GM18907 (cell line): ENCODE results near the gene OCSTAMP.

Experiments
- ATAC-seq: cut with Tn5 transposase; IDR thresholded peaks from one replicate; pipeline ENCODE4 v1.9.1; 2021; ENCODE audit warnings: mild to moderate bottlenecking, moderate library complexity; ENCODE audit not compliant: unreplicated experiment

OCSTAMP gene, protein sequence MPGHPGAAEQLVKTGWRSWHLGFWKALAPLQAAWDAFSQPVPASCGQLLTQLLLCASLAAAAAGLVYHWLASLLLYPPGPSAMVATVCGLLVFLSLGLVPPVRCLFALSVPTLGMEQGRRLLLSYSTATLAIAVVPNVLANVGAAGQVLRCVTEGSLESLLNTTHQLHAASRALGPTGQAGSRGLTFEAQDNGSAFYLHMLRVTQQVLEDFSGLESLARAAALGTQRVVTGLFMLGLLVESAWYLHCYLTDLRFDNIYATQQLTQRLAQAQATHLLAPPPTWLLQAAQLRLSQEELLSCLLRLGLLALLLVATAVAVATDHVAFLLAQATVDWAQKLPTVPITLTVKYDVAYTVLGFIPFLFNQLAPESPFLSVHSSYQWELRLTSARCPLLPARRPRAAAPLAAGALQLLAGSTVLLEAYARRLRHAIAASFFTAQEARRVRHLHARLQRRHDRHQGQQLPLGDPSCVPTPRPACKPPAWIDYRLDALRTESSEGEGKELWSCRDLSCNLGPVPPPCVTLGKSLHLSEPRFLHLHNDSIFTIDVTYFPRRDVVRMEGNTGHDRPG

DNA sequence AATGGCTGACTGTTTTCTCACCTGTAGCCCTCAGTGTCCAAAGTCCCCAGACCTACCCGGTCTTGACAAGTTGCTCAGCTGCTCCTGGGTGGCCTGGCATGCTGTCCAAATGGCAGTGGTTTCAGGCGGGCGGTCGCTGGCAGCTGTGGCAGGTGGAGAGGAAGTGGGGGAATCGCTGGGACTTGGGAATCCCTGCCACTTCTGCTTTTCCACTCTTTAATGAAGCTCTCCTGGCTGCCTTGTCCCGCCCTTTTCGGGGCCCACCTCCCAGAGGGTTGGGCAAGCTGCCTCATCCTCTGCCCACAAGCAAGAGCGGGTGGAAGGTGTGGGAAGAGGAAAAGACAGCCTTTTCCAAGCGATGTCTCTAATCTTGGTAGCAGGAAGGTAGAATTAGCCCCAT, at the start of gene OCSTAMP:
TSS of gene OCSTAMP (minus strand) at position 194 of the 400 bp plus-strand sequence. CDS start at position 100, 94 bp downstream.
- ATAC-seq, result no peak

DNA sequence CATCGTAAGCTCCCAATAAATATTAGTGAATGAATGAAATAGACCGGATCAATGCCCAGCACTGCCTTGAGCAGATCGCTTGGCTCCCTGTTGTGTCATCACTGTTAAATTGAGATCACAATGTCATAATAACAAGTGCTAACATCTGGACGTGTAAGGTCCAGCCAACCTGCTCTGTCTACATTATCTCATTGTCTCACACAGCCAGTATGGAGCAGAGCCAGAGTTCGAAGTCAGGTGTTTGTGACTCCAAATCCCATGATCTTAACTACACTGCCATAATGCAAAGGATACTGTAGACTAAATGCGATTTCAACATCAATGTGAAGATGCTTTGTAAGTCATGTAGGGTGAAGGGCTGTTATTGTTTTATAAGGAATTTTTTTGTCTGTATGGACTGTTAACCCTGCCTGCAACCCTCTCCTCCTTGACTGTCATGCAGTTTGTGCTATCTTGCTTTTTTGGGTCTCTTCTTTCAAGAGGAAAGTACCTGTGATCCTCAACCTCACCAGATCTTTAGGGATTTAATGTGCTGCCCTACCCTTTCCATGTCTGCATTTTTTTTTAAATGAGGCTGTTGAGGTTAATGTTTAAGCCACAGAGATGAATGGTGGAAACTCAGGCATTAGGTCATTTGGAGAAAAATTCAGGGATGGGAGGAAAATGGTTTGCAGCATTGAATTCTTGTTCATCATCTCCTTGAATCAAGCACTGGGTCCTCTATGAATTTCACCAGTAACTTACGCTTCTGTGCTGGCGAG, 49.0 kb upstream of the OCSTAMP start:
- ATAC-seq, result no peak

DNA sequence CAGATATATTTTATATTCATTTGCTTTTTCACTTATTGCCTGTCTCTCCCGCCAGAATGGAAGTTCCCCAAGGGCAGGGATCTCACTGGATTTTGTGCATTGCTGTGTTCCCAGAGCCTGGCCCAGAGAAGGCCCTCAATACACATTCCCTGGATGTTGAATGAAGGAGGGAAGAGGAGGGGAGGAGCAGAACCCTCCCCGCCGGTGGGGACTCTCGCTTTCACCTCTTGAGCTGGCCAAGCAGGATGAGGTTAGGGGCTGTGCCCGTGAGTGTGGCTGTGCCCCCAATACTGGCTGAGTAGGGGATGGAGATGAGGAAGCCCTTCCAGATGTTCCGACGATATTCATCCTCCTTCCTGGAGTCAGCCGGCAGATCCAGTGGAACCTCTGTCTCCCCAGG, 45.5 kb upstream of the OCSTAMP start:
- ATAC-seq, result no peak

DNA sequence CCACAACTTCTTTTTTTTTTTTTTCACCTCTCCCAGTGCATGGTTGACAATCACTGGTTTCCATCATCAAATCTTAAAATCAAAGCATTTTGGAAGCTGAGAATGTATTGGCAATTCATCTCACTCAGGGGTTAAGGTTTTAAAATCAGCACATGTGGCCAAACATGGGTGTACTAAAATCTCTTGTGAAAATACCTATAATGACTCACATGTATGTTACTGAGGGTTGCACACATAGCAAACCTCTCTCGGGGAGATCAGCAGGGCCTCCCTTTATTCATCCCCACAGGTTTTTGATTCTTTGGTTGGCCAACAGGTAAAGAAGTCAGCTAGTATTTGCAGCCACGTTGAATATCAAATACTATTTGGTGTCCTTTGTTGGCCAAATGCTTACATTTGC, 44.3 kb upstream of the OCSTAMP start:
- ATAC-seq, result no peak

DNA sequence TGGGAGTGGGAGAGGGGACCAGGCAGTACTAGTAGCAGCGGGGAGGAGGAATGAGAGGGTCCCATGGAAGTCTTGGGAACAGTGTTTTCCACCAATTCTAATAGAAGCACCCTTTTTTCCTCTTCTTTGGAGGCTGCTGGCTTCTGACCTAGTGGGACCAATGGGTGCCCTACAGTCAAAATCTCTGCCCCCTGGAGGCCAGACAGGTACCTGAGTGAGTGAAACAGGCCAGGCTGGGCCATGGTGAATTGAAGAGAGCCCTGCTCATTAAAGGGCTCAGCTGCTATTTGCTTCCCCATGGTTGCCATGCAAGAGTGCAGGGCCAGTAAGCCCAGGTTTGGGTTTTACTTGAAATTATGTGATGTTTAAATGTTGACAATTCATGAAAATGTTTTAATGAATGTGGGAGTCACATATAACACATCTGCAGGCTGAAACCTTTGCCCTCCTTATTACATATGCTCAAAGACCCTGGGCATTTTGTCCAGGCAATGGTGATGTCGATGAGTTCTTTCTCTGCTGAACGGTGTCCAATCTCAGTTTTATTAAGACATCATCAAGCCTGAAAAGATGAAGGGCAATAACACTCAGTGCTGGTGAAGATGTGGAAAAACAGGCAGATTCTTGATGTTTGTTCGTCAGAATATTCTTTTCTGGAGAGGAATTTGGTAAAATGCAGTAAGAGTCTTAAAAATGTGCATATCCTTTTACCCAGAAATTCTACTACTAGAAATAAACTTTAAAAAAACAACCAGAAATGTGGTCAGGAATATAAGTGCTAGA, 42.3 kb upstream of the OCSTAMP start:
- ATAC-seq, result no peak

DNA sequence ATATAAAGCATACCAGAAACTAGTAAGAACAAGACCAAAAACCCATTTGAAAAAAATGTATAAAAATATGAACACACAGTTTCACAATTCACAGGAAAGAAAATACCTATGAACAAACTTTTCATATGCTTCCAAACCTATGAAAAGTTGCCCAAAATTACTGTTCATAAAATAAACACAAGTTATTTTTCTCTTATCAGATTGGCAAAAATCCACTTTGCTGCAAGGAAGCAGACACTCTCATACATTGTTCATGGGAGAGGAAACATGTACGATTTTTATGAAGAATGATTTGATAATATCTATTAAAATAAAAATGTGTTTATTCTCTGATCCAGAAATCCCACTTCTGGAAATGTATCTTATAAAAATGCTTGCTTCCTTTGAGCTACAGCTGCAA, 40.0 kb upstream of the OCSTAMP start:
- no peak for ATAC-seq

DNA sequence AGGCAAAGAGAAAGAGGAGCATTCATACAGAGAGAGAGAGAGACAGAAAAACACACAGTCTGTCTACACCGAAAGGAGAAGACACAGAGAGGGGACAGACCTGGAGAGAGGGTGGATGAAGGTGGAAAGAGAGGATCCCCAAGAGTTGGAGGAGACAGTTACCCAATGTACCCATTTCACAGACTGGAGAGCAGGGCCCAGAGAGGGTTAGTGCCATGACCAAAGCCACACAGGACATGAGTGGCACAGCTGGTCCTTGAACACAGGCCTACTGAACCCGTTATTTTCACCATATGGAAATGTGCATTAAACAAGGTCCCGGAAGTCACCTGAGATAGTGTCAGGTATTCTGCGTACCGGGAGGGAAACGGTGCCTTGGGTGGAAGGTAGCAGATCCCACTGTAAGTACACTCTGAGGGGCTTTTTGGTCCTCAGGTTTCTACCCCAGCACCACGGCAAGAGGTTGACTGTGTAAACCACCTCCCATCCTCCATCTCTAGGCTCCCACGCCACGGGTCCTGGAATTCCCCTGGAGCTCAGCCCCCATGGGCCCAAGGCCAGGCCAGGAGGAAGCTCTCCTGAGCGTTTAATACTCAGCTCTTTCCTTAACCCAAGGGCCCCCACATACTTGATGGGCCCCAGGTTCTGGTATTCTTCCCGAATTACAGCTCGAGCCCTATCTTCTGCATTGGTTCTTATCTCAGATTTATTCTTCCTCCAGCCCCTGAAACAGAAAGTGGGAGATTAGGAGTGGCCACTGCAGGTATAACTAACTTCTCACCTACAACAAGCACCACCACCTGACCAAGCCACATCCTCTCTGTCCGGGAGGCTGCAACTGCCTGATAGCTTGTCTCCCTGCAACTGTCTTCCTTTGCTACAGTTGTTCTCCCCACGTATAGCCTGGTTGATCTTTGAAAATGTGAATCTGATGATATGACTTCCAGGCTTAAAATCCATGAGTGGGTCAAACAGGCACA, 38.4 kb upstream of the OCSTAMP start:
- ATAC-seq, result no peak

DNA sequence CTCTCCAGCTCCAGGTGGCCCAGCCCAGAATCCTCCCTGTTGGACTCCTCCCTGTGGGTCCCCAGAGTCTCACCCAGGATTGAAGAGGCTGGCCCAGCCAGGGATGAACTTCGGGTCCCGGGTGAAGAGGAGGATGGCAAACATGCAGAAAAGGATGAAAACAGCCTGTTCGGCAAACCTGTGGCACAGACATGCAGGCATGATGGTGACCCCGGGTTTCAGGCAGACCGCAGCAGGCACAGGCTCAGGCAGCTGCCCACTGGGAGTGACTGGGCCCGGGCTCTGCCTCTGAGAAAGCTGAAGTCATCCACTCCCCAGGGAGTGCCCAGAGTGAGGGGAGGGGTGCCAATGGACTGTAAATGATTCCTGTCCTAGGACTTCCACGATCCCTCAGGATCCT, 37.5 kb upstream of the OCSTAMP start:
- ATAC-seq, result no peak

DNA sequence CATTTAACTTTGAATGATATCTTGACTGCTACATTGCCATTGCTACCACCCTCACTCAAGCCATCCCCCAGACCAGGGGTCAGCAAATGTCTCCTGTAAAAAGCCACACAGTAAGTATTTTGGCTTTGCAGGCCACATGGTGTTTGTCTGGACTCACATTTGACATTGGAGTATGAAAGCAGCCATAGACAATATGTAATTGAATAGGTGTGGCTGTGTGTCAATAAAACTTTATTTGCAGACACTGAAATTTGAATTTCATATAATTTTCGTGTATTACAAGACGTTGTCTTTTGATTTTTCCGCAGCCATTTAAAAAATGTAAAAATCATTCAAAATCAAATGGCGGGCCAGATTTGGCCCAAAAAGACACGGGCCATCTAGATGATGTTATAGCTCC, 36.3 kb upstream of the OCSTAMP start:
- no peak for ATAC-seq

DNA sequence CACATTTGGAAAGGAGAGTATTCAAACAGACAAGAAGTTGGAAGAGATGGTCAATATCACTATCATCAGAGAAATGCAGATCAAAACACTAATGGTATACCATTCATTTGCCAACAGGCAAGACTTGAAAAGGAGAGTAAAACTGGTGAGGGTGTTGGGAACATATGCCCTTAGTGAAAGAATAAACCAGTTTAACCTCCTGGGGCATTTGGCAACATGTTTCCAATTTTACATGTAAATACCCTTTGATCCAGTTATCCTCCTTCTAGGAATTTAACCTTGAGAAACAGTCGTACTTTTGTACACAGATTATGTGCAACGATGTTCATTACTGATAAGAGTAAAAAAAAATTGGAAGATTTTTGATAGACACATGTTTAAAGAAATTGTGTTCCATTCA, 34.1 kb upstream of the OCSTAMP start:
- ATAC-seq, result no peak

DNA sequence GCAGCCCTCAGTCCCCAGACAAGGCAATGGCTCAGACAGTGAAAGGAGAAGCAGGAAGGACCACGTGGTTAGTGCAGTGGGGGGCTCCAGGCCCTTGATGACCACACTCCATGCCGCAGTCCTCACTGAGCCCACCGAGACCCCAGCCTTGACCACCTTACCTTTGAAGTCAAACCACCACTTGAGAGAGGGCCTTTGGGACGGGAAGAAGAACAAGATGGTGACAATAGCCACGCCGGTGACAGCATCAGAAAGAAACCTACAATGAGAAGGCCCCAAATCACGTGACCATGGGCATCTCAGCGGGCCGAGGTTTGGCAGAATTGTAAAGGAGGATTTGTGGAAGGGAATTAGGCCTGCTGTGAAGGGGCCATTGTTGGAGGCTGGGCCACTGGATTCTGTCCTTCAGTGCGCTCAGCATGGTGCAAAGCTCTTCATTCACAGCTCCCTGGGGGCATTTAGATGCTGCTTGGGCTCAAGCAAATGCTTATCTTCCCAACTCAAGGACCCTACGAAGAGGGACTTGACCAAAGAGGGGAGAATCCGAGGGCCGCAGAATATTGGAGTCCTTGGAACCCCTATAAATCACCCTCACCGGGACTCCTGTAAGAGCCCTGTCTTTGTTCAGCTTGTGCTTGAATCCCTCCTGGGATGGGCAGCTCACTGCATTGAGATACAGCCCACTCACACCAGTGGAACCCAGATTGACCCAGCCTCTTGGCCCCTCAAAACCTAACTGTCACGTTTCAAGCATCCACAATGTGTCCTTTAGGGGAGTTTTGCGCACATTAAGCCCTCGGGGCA, 33.2 kb upstream of the OCSTAMP start:
- no peak for ATAC-seq

DNA sequence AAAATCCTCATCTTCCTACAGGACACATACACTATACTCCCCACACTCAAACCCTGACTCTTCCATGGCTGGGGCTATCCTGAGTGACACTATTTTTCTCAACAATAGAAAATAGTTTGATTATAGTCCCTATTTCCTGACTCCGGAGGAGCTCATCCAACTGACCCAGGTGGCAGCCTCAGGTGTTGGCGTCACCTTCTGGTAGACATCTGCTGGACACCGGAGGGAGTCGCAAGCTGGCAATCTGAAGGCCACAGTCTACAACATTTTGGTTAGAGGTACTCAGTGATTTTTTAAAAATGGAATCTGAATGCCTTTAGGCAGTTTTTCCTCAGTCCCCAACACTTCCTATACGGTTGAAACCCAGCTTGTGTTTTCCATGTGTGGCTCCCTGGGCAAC, 32.2 kb upstream of the OCSTAMP start:
- no peak for ATAC-seq

DNA sequence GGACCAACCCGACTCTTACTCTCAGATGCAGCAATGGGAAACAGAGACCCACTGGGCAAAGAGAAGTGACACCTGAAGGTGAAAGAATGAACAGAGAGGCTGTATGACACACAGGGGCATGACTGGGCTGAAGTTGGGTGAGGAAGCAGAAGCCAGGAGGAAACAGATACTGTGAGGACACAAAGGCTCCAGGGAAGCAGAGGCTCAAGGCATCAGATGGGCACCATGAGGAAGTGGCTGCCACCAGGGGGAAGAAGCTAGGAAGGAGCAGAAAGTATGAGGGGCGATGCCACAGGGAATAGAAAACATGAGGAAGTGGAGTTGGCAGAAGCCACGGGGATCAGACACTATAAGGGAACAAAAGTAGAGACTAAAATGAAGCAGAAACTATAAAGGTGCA, 30.9 kb upstream of the OCSTAMP start:
- ATAC-seq, result no peak

DNA sequence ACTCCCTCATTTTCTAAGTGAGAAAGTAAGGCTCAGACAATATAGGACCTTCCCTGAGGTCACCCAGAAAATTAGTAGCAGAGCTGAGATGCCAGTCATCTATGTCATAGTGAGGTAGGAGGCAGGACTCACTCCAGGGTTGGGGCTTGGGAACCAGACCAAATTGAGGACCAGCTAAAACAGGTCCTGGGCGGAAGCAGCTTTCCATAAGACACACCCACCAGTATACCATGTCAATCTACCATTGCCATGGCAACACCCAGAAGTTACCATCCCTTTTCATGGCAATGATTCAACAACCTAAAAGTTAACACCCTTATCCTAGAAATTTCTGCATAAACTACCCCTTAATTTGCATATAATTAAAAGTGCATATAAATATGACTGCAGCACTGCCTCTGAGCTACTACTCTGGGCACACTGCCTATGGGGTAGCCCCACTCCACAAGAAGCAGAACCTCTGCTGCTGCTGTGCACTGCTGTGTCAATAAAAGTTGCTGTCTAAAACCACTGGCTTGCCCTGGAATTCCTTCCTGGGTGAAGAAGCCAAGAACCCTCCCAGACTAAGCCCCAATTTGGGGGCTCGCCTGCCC, 30.3 kb upstream of the OCSTAMP start:
- ATAC-seq, result no peak

DNA sequence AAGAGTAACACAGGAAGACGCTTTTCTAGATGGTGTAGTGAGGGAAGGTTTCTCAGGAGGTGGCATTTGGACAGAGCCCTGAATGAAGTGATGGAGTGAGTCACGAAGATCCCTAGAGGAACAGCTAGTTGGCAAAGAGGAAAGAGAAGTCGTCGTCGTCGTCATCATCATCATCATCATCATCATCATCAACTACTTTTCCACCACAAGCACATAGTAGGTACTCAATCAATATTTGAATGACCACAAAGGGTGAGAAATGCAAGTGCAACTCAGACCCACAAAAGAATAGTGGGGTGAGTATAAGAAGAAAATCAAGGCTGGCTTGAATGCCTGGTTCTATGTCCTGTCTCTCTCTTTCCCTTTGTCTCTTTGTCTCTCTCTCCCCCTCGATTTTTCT, 28.3 kb upstream of the OCSTAMP start:
- no peak for ATAC-seq

DNA sequence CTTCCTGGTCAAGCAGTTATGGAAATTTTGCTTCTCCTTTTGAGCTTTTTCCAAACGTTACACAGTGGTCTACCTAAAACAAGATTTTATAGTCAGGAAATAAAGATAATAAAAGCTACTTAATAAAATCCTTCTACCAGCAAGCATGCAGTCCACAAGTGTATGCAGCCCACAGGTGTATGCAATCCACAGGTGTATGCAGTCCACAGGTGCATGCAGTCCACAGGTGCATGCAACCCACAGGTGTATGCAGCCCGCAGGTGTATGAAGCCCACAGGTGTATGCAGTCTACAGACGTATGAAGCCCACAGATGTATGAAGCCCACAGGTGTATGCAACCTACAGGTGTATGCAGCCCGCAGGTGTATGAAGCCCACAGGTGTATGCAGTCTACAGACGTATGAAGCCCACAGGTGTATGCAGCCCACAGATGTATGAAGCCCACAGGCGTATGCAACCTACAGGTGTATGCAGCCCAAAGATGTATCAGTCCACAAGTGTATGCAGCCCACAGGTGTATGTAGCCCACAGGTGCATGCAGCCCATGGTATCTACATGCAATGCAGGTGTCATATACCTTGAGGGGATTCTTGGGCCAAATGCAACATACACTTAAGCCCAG, 26.4 kb upstream of the OCSTAMP start:
- no peak for ATAC-seq

DNA sequence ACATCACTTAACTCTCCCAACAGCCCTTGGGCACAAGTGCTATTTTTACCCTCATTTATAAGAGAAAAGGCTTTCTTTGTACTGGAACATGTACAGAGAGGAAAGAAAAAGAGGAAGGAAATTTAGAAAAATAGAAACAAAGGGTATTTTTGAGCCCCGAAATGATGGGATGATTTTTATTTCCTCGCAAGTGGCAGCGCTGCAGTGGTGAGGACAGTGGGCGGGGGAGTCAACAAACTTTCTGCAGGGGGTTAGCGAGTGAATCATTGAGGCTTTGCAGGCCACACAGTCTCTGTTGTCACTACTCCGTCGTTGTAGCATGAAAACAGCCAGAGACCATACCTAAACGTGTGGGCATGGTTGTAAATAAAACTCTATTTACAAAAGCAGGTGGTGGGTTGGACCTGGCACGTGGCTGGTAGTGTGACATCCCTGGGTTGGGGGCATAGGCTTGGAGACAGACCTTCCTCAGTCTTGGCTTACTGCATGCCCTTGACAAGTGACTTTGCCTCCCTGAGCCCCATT, 25.5 kb upstream of the OCSTAMP start:
- no peak for ATAC-seq

DNA sequence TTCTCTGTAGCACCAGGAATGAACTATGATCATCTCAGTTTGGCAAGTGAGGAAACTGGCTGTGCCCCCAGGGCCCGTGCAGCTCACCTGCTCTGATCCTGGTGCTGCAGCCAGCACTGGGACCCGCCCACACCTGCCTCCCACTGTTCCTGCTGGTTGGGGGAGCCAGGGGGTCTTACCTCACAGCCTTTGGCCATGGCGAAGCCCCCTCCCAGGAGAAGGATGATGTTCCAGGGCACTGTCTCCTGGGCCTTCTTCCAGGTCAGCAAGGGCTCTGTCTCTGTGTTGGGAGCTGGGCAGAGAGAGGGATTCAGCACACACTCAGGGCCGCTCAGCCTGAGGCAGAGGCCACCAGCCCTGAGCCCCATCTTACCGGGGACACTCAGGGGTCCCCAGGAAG, 24.9 kb upstream of the OCSTAMP start:
- ATAC-seq, result no peak
